Adrenal gland (tissue), 5 donors: ENCODE results near the gene MSS51.

Experiments used
- CTCF ChIP-seq, 6 experiments: fragments of 450-650 bp in 4 of 6; fragments of 200-600 bp in 2 of 6; sonication (generic) in 1 of 6; IDR thresholded peaks; 1 replicate in 5 of 6; 2 replicates in 1 of 6; pipeline versions ENCODE4 v1.5.1 to v1.8.0; 2016 to 2021; ENCODE audit warnings: antibody characterized with exemption in 6 of 6, mild to moderate bottlenecking in 2 of 6, moderate library complexity in 1 of 6
- POLR2A ChIP-seq, 2 donors: fragments of 450-650 bp; IDR thresholded peaks; one replicate each; pipeline ENCODE4 v1.6.1; 2017; ENCODE audit warnings: antibody characterized with exemption in 2 of 2, mild to moderate bottlenecking in 2 of 2, moderate library complexity in 1 of 2
- donor health status: DM: no; HTN: no; CAD: no.

GRCh38 chr10:73449113-73449512 is 15.8 kb upstream of the MSS51 start:
- TF ChIP-seq CTCF (IDR thresholded peaks at IDR 0.05): no peak
- TF ChIP-seq POLR2A (IDR thresholded peaks at IDR 0.05): no peak
